IMR-90 (cell line): ENCODE measurements around the gene ATXN1.

ENCODE experiments used
- BHLHE40 ChIP-seq: fragments of 150-350 bp; IDR thresholded peaks from 2 replicates; pipeline ENCODE4 v1.6.1; 2016; ENCODE audit warnings: mild to moderate bottlenecking, low read depth, low read length
- CTCF ChIP-seq: conservative IDR thresholded peaks from 2 replicates; pipeline ENCODE4 v1.5.1; 2012; ENCODE audit warnings: mild to moderate bottlenecking, low read depth, low read length, improper control_type of control experiment
- FOS ChIP-seq: fragments of 150-350 bp; IDR thresholded peaks from 2 replicates; pipeline ENCODE4 v1.6.1; 2016; ENCODE audit warnings: low read depth, low read length
- MAFK ChIP-seq: IDR thresholded peaks from 2 replicates; pipeline ENCODE4 v1.6.1; 2012; ENCODE audit warnings: low read depth, low read length, improper control_type of control experiment
- MXI1 ChIP-seq: IDR thresholded peaks from 2 replicates; pipeline ENCODE4 v1.6.1; 2012; ENCODE audit warnings: low read depth, mild to moderate bottlenecking, low read length, moderate library complexity, borderline replicate concordance
- POLR2A ChIP-seq: IDR thresholded peaks from 2 replicates; pipeline ENCODE4 v1.6.1; 2012; ENCODE audit warnings: mild to moderate bottlenecking, low read depth, low read length
- RAD21 ChIP-seq: IDR thresholded peaks from 2 replicates; pipeline ENCODE4 v1.6.1; 2012; ENCODE audit warnings: low read length, improper control_type of control experiment
- RFX5 ChIP-seq: IDR thresholded peaks from 2 replicates; pipeline ENCODE4 v1.8.0; 2012; ENCODE audit warnings: low read depth, mild to moderate bottlenecking, low read length, moderate library complexity
- SMC3 ChIP-seq: fragments of 150-350 bp; IDR thresholded peaks from 2 replicates; pipeline ENCODE4 v1.6.1; 2016; ENCODE audit warnings: low read depth, mild to moderate bottlenecking, antibody characterized with exemption, low read length, moderate library complexity
- USF2 ChIP-seq: fragments of 150-350 bp; IDR thresholded peaks from 2 replicates; pipeline ENCODE4 v1.6.1; 2017; ENCODE audit warnings: mild to moderate bottlenecking, antibody characterized with exemption, low read length, low read depth

- TF ChIP-seq CTCF = no peak
- TF ChIP-seq BHLHE40 = no peak
- TF ChIP-seq POLR2A = no peak
- no peak for TF ChIP-seq MAFK
- TF ChIP-seq RAD21 = no peak
- no peak for TF ChIP-seq USF2
- TF ChIP-seq RFX5 = no peak
- no peak for TF ChIP-seq MXI1
- TF ChIP-seq SMC3 = no peak
- no peak for TF ChIP-seq FOS
Measured at GRCh38 chr6:16354692-16355091, 406.6 kb downstream of the ATXN1 start.
